ENCODE data around the gene UBE2E2. TPM values are rescaled to one million over a fixed set of nuclear protein-coding genes. Genes with fewer than 3 reads are reported as not detected.

UBE2E2 gene
- total RNA-seq, 2 experiments from 2014 or later, result 16.5 to 23.2 TPM

GRCh38 chr3:23624305-23624704 is 421.2 kb downstream of the UBE2E2 start:
- intact Hi-C loops (cut with micrococcal nuclease), result no loop called here
- peaks cover 3% of the 10 kb centered on the region for H3K27me3 Mint-ChIP-seq
- peak; percentile 9 for DNase-seq
- peak; percentile 62 for ATAC-seq
- ChIA-PET CTCF (no interaction called here), POLR2A (no interaction called here)
- peaks cover 6% of the 10 kb centered on the region for H3K4me1 Mint-ChIP-seq (ENCODE audit: low read depth)
- TF ChIP-seq CTCF (IDR thresholded peaks at IDR 0.05), result no peak
- H3K36me3 Mint-ChIP-seq (ENCODE audit: low read depth), result no peaks in the 10 kb centered on the region
- H3K4me3 Mint-ChIP-seq, result no peak overlapping the region
- H3K9me3 Mint-ChIP-seq, result peaks cover 14% of the 10 kb centered on the region
- no peak overlapping the region for H3K27ac Mint-ChIP-seq

GRCh38 chr3:23626442-23626841 is 423.3 kb downstream of the UBE2E2 start:
- no peak for TF ChIP-seq CTCF (IDR thresholded peaks at IDR 0.05)
- Mint-ChIP-seq H3K36me3 (ENCODE audit: low read depth) (no peaks in the 10 kb centered on the region), H3K4me1 (ENCODE audit: low read depth) (peaks cover 6% of the 10 kb centered on the region), H3K4me3 (no peak overlapping the region), H3K9me3 (peaks cover 14% of the 10 kb centered on the region), H3K27me3 (peaks cover 3% of the 10 kb centered on the region), H3K27ac (no peak overlapping the region)
- intact Hi-C loops (cut with micrococcal nuclease), result no loop called here
- ATAC-seq, result no peak
- POLR2A ChIA-PET, result no interaction called here
- DNase-seq, result no peak
- CTCF ChIA-PET, result no interaction called here

- H3K27me3 Mint-ChIP-seq, result peaks cover 3% of the 10 kb centered on the region
- H3K4me1 Mint-ChIP-seq (ENCODE audit: low read depth), result peaks cover 4% of the 10 kb centered on the region
- ATAC-seq, result no peak
- no peaks in the 10 kb centered on the region for H3K36me3 Mint-ChIP-seq (ENCODE audit: low read depth)
- TF ChIP-seq CTCF (IDR thresholded peaks at IDR 0.05), result no peak
- no peak overlapping the region for H3K27ac Mint-ChIP-seq
- no peak overlapping the region for H3K4me3 Mint-ChIP-seq
- intact Hi-C loops (cut with micrococcal nuclease), result no loop called here
- POLR2A ChIA-PET, result no interaction called here
- DNase-seq, result no peak
- CTCF ChIA-PET, result no interaction called here
- peaks cover 6% of the 10 kb centered on the region for H3K9me3 Mint-ChIP-seq
Measured at GRCh38 chr3:23629181-23629894, 426.2 kb downstream of the UBE2E2 start.

- DNase-seq (no peak), ATAC-seq (no peak)
- ChIA-PET CTCF (no interaction called here), POLR2A (no interaction called here)
- Mint-ChIP-seq H3K4me1 (ENCODE audit: low read depth) (no peaks in the 10 kb centered on the region), H3K9me3 (no peaks in the 10 kb centered on the region), H3K4me3 (no peak overlapping the region), H3K27ac (no peak overlapping the region), H3K27me3 (peaks cover 3% of the 10 kb centered on the region), H3K36me3 (ENCODE audit: low read depth) (no peaks in the 10 kb centered on the region)
- TF ChIP-seq CTCF (IDR thresholded peaks at IDR 0.05), result no peak
- intact Hi-C loops (cut with micrococcal nuclease), result no loop called here
Measured at GRCh38 chr3:23633261-23633960, 430.3 kb downstream of the UBE2E2 start.

- Mint-ChIP-seq H3K27me3 (no peaks in the 10 kb centered on the region), H3K4me1 (ENCODE audit: low read depth) (no peaks in the 10 kb centered on the region), H3K36me3 (ENCODE audit: low read depth) (no peaks in the 10 kb centered on the region), H3K9me3 (no peaks in the 10 kb centered on the region), H3K4me3 (no peak overlapping the region), H3K27ac (no peak overlapping the region)
- ATAC-seq, result no peak
- POLR2A ChIA-PET, result no interaction called here
- CTCF ChIA-PET, result no interaction called here
- no peak for DNase-seq
- intact Hi-C loops (cut with micrococcal nuclease), result no loop called here
- no peak for TF ChIP-seq CTCF (IDR thresholded peaks at IDR 0.05)
Measured at GRCh38 chr3:23637339-23637738, 434.2 kb downstream of the UBE2E2 start.
